Chondrocyte (in vitro differentiated cells): ENCODE results near the gene CUEDC1. TPM values are rescaled to one million over a fixed set of nuclear protein-coding genes. Genes with fewer than 3 reads are reported as not detected.
A peak's percentile ranks its signal among the peaks of the same experiment; 100 is the strongest.

ENCODE experiments used
- DNase-seq: peaks from one replicate; pipeline ENCODE4 v3.0.0; 2021; ENCODE audit warnings: mixed read lengths, low spot score
- H3K27ac Mint-ChIP-seq: one replicate; pipeline ENCODE4 v1.8.0; 2021; ENCODE audit warnings: mild to moderate bottlenecking, moderate library complexity, mixed read lengths; ENCODE audit not compliant: unreplicated experiment
- H3K27me3 Mint-ChIP-seq: 2 replicates; pipeline ENCODE4 v1.8.0; 2021; ENCODE audit warnings: low read depth, mixed read lengths
- H3K36me3 Mint-ChIP-seq: 2 replicates; pipeline ENCODE4 v1.8.0; 2021; ENCODE audit warnings: low read depth, mixed read lengths
- H3K4me1 Mint-ChIP-seq: 2 replicates; pipeline ENCODE4 v1.8.0; 2021; ENCODE audit warnings: low read depth, mild to moderate bottlenecking, mixed read lengths
- H3K4me3 Mint-ChIP-seq: one replicate; pipeline ENCODE4 v1.8.0; 2021; ENCODE audit warnings: mild to moderate bottlenecking, moderate library complexity, mixed read lengths; ENCODE audit not compliant: unreplicated experiment
- H3K9me3 Mint-ChIP-seq: 2 replicates; pipeline ENCODE4 v1.8.0; 2021; ENCODE audit warnings: low read depth, mixed read lengths
- CTCF ChIP-seq: fragments of 200-600 bp; sonication (generic); IDR thresholded peaks from 2 replicates; pipeline ENCODE4 v1.5.0; 2021; ENCODE audit warnings: antibody characterized with exemption, mild to moderate bottlenecking, moderate library complexity
- total RNA-seq: library from RNA; stranded (reverse); gene quantifications from 3 replicates; pipeline ENCODE4 v1.2.1, GENCODE V29; 2021

CUEDC1 gene
- total RNA-seq, 1 donor from 2014 or later = 41.9 TPM

- DNase-seq = no peak
- TF ChIP-seq CTCF = no peak
- no peak overlapping the region for H3K27ac Mint-ChIP-seq
- H3K27me3 Mint-ChIP-seq = no peaks in the 10 kb centered on the region
- peaks cover 42% of the 10 kb centered on the region for H3K4me1 Mint-ChIP-seq
- H3K9me3 Mint-ChIP-seq = no peaks in the 10 kb centered on the region
- H3K36me3 Mint-ChIP-seq = peaks cover 25% of the 10 kb centered on the region
- H3K4me3 Mint-ChIP-seq = no peak overlapping the region
Measured at GRCh38 chr17:58001461-58002124, 46.4 kb upstream of the CUEDC1 start.

GRCh38 chr17:57999496-58000017, 44.3 kb upstream of the CUEDC1 start:
- Mint-ChIP-seq H3K27ac (peak overlapping the region; percentile 32), H3K36me3 (peaks cover 14% of the 10 kb centered on the region), H3K9me3 (no peaks in the 10 kb centered on the region), H3K27me3 (no peaks in the 10 kb centered on the region), H3K4me1 (peaks cover 30% of the 10 kb centered on the region), H3K4me3 (no peak overlapping the region)
- TF ChIP-seq CTCF = peak; percentile 98
- DNase-seq = no peak

GRCh38 chr17:57999010-57999495, 43.8 kb upstream of the CUEDC1 start:
- TF ChIP-seq CTCF = no peak
- Mint-ChIP-seq H3K9me3 (no peaks in the 10 kb centered on the region), H3K27ac (peak overlapping the region; percentile 32), H3K27me3 (no peaks in the 10 kb centered on the region), H3K4me1 (peaks cover 26% of the 10 kb centered on the region), H3K4me3 (no peak overlapping the region), H3K36me3 (peaks cover 14% of the 10 kb centered on the region)
- no peak for DNase-seq

- DNase-seq = no peak
- Mint-ChIP-seq H3K4me3 (no peak overlapping the region), H3K27ac (no peak overlapping the region), H3K4me1 (peaks cover 9% of the 10 kb centered on the region), H3K9me3 (no peaks in the 10 kb centered on the region), H3K27me3 (no peaks in the 10 kb centered on the region), H3K36me3 (peaks cover 6% of the 10 kb centered on the region)
- TF ChIP-seq CTCF = no peak
Measured at GRCh38 chr17:57997085-57997809, 42.0 kb upstream of the CUEDC1 start.
